Ureter (tissue), 1 donor: ENCODE data around the gene MYOG. TPM values are rescaled to one million over a fixed set of nuclear protein-coding genes. Genes with fewer than 3 reads are reported as not detected.
A peak's percentile ranks its signal among the peaks of the same experiment; 100 is the strongest.

Experiments used
- DNase-seq: peaks from one replicate; pipeline ENCODE4 v3.0.0-alpha.2; 2020; ENCODE audit warnings: low spot score
- total RNA-seq: library from RNA; stranded (reverse); gene quantifications from one replicate; pipeline ENCODE4 v1.2.4, GENCODE V29; 2023
- donor health status: DM: yes; HTN: yes; CAD: no.

Gene MYOG
- not detected for total RNA-seq

- DNase-seq, result no peak
These were observed at the start of gene MYOG for GRCh38 chr1:203085528-203086406. TSS of gene MYOG (minus strand) at chr1:203086012. CDS start at chr1:203085961, 51 bp downstream.

GRCh38 chr1:203133970-203134725, 48.3 kb upstream of the MYOG start:
- DNase-seq, result no peak

GRCh38 chr1:203131548-203132200, 45.9 kb upstream of the MYOG start:
- no peak for DNase-seq

GRCh38 chr1:203130358-203130985, 44.7 kb upstream of the MYOG start:
- no peak for DNase-seq

- DNase-seq, result no peak
These were observed 43.9 kb upstream of the MYOG start for GRCh38 chr1:203129501-203130231.

GRCh38 chr1:203128716-203129500, 43.1 kb upstream of the MYOG start:
- DNase-seq, result no peak

- DNase-seq, result no peak
These were observed 42.6 kb upstream of the MYOG start for GRCh38 chr1:203128431-203128715.

GRCh38 chr1:203127666-203128430, 42.0 kb upstream of the MYOG start, which contains the start of gene ADORA1:
TSS of gene ADORA1 (plus strand) at chr1:203127726. CDS start at chr1:203128842, 1,116 bp downstream.
- peak; percentile 70 for DNase-seq

- DNase-seq, result no peak
These were observed 41.3 kb upstream of the MYOG start for GRCh38 chr1:203126866-203127665.

GRCh38 chr1:203126151-203126865, 40.5 kb upstream of the MYOG start:
- no peak for DNase-seq

GRCh38 chr1:203124546-203125317, 38.9 kb upstream of the MYOG start:
- no peak for DNase-seq

GRCh38 chr1:203124011-203124410, 38.2 kb upstream of the MYOG start:
- DNase-seq, result no peak

- no peak for DNase-seq
These were observed 36.3 kb upstream of the MYOG start for GRCh38 chr1:203122159-203122558.

- no peak for DNase-seq
These were observed 35.6 kb upstream of the MYOG start for GRCh38 chr1:203121186-203122015.

GRCh38 chr1:203120325-203121153, 34.7 kb upstream of the MYOG start:
- no peak for DNase-seq
